Endothelial cell of umbilical vein (primary cell): ENCODE measurements around the gene GID4. TPM values are rescaled to one million over a fixed set of nuclear protein-coding genes. Genes with fewer than 3 reads are reported as not detected.

ENCODE experiments used
- BruUV-seq: library from RNA; stranded (reverse); fragments of 400-500 nt; replicated peaks from 2 replicates; lab custom pipeline; 2021; lab: Mats Ljungman, UMichigan
- CTCF ChIA-PET: fragments of 300-600, 350-600 bp; sonication (Branson Sonifier 250); formaldehyde crosslinking; loops from one replicate; lab custom pipeline; 2021; ENCODE audit warnings: antibody characterized with exemption, inconsistent platforms; lab: Charles Lee
- POLR2A ChIA-PET: fragments of 300-600, 350-600 bp; sonication (Branson Sonifier 250); formaldehyde crosslinking; loops from one replicate; lab custom pipeline; 2021; ENCODE audit warnings: antibody characterized with exemption, inconsistent platforms; lab: Charles Lee
- DNase-seq: peaks from one replicate; pipeline ENCODE4 v3.0.0-alpha.2; 2011; ENCODE audit warnings: low read depth, low spot score
- FAIRE-seq: peaks from 2 replicates; lab custom pipeline; 2011; peaks lifted over from hg19 to GRCh38; lab: Jason Lieb, UNC
- H2AFZ ChIP-seq: 2 replicates; pipeline ENCODE4 v1.6.0; 2012; ENCODE audit warnings: low read depth, low read length, control low read depth, inconsistent platforms
- H3K27ac ChIP-seq: 2 replicates; pipeline ENCODE4 v1.5.1; 2011; ENCODE audit warnings: low read depth, mild to moderate bottlenecking, control low read depth, low read length, moderate library complexity; ENCODE audit not compliant: insufficient read depth
- H3K27me3 ChIP-seq, 2 experiments: 2 replicates each; pipeline versions ENCODE4 v1.6.0 to v1.6.1; 2011; ENCODE audit warnings: low read length in 2 of 2, mixed read lengths in 1 of 2; ENCODE audit not compliant: control insufficient read depth in 2 of 2, insufficient read depth in 2 of 2
- H3K36me3 ChIP-seq, 2 experiments: 2 replicates in 1 of 2; 3 replicates in 1 of 2; pipeline ENCODE4 v1.5.1; 2011; ENCODE audit warnings: low read length in 2 of 2, mild to moderate bottlenecking in 1 of 2, moderate library complexity in 1 of 2; ENCODE audit not compliant: control insufficient read depth in 2 of 2, insufficient read depth in 2 of 2; ENCODE audit errors: extremely low read depth in 1 of 2
- H3K4me1 ChIP-seq: 3 replicates; pipeline ENCODE4 v1.5.1; 2011; ENCODE audit warnings: mild to moderate bottlenecking, low read length; ENCODE audit not compliant: control insufficient read depth, insufficient read depth; ENCODE audit errors: extremely low read depth
- H3K4me2 ChIP-seq: 2 replicates; pipeline ENCODE4 v1.6.1; 2011; ENCODE audit warnings: low read length, control low read depth, mixed read lengths; ENCODE audit not compliant: insufficient read depth
- H3K4me3 ChIP-seq, 3 experiments: fragments of 200-600 bp in 1 of 3; sonication (generic), shearing (Covaris generic) in 1 of 3; replicated peaks in 1 of 3; 2 replicates each; pipeline ENCODE4 v1.5.1; 2011 to 2016; ENCODE audit warnings: control low read depth in 3 of 3, low read length in 3 of 3, mild to moderate bottlenecking in 2 of 3, inconsistent platforms in 1 of 3, low read depth in 1 of 3, moderate library complexity in 1 of 3; ENCODE audit not compliant: insufficient read depth in 1 of 3
- H3K79me2 ChIP-seq: 2 replicates; pipeline ENCODE4 v1.6.0; 2012; ENCODE audit warnings: low read length, inconsistent platforms; ENCODE audit not compliant: control insufficient read depth, insufficient read depth
- H3K9ac ChIP-seq: replicated peaks from 2 replicates; pipeline ENCODE3; 2011; ENCODE audit warnings: low read length, control low read depth; ENCODE audit not compliant: insufficient read depth; ENCODE audit errors: extremely low read depth
- H3K9me1 ChIP-seq: replicated peaks from 3 replicates; pipeline ENCODE4 v1.6.0; 2011; ENCODE audit warnings: mild to moderate bottlenecking, low read length; ENCODE audit not compliant: control insufficient read depth, insufficient read depth; ENCODE audit errors: extremely low read depth
- H3K9me3 ChIP-seq: replicated peaks from 2 replicates; pipeline ENCODE4 v1.5.1; 2012; ENCODE audit warnings: low read length, inconsistent platforms; ENCODE audit not compliant: control insufficient read depth, insufficient read depth
- H4K20me1 ChIP-seq: replicated peaks from 2 replicates; pipeline ENCODE3; 2011; ENCODE audit warnings: mild to moderate bottlenecking, low read length; ENCODE audit not compliant: control insufficient read depth, insufficient read depth; ENCODE audit errors: extremely low read depth
- EZH2 ChIP-seq: IDR thresholded peaks from 2 replicates; pipeline ENCODE4 v1.6.1; 2012; ENCODE audit warnings: borderline replicate concordance, low read depth, mild to moderate bottlenecking, moderate library complexity, low read length, inconsistent platforms; ENCODE audit not compliant: severe bottlenecking
- FOS ChIP-seq: IDR thresholded peaks from 2 replicates; pipeline ENCODE4 v1.6.1; 2011; ENCODE audit warnings: mild to moderate bottlenecking, low read length, moderate library complexity, borderline replicate concordance; ENCODE audit not compliant: insufficient read depth
- GATA2 ChIP-seq: IDR thresholded peaks from 2 replicates; pipeline ENCODE4 v1.7.0; 2011; ENCODE audit warnings: low read depth, mild to moderate bottlenecking, moderate library complexity, mixed read lengths, low read length; ENCODE audit not compliant: insufficient read length, insufficient read depth
- JUN ChIP-seq: IDR thresholded peaks from 2 replicates; pipeline ENCODE4 v1.6.1; 2011; ENCODE audit warnings: borderline replicate concordance, low read depth; ENCODE audit not compliant: insufficient read length, insufficient read depth
- MYC ChIP-seq: IDR thresholded peaks from one replicate; pipeline ENCODE4 v1.6.1; 2011; ENCODE audit warnings: mild to moderate bottlenecking, low read depth, low read length
- POLR2A ChIP-seq: IDR thresholded peaks from 2 replicates; pipeline ENCODE4 v1.6.1; 2012; ENCODE audit warnings: low read depth, mild to moderate bottlenecking, control low read depth, low read length
- dilution Hi-C: fragments of 300-500 bp; cut with MboI; formaldehyde crosslinking; loops from one replicate; pipeline ENCODE4 v1.15.0; 2019; ENCODE audit warnings: low sequenced_read_pairs; ENCODE audit not compliant: extremely low pct_ligation_motif_present
- intact Hi-C: fragments of 100-400 bp; cut with micrococcal nuclease; formaldehyde crosslinking; loops from one replicate; pipeline ENCODE4 v1.10.0; 2022
- polyA plus RNA-seq, 4 experiments: library from polyadenylated mRNA; depleted of rRNA in 3 of 4; stranded (reverse) in 3 of 4; unstranded in 1 of 4; fragments of >200 nt; gene quantifications; 2 replicates each; pipeline versions ENCODE4 v1.2.1 to v1.2.3, GENCODE V29; 2011 to 2012; ENCODE audit warnings: missing spikeins in 1 of 4
- total RNA-seq: library from RNA; stranded (reverse); gene quantifications from 2 replicates; pipeline ENCODE4 v1.2.3, GENCODE V29; 2021
- TF ChIP-seq, protein P1 (sequence below): IDR thresholded peaks from 2 replicates; pipeline ENCODE4 v1.6.1; 2011; ENCODE audit not compliant: insufficient read depth, insufficient read length
- TF ChIP-seq, protein P2 (sequence below), 2 donors: IDR thresholded peaks; 1 replicate in 1 of 2; 2 replicates in 1 of 2; pipeline ENCODE4 v1.5.1; 2011; ENCODE audit warnings: low read length in 2 of 2, mild to moderate bottlenecking in 2 of 2, moderate library complexity in 2 of 2, control low read depth in 1 of 2, inconsistent platforms in 1 of 2, low read depth in 1 of 2; ENCODE audit not compliant: insufficient read depth in 1 of 2; ENCODE audit errors: extremely low read depth in 1 of 2

GID4 gene
- total and polyA plus RNA-seq, 2 donors (not counting 3 experiments of a cell fraction or from before 2014, with no cell fraction given): 6.4 to 11.3 TPM

DNA sequence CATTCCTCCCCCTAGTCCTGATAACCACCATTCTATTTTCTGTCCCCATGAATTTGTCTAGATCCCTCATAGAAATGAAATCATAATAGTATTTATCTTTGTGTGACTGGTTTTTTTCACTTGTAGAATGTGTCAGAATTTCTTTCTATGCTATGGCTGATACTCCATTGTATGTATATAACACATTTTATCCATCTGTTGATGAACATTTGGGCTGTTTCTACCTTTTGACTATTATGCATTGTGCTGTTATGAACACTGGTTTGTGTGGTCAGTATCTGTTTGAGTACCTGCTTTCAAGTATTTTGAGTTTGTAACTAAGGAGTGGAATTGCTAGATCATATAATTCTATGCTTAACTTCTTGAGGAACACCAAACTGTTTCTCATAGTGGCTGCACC, 32.5 kb downstream of the GID4 start:
- Histone ChIP-seq H3K4me2 (no peak overlapping the region), H3K9ac (no peak overlapping the region), H4K20me1 (no peaks in the 10 kb centered on the region), H3K27me3 (peaks cover 4 to 8% of the 10 kb centered on the region in 2 experiments), H3K79me2 (no peaks in the 10 kb centered on the region), H3K9me3 (no peaks in the 10 kb centered on the region), H3K4me3 (no peak overlapping the region), H3K9me1 (no peaks in the 10 kb centered on the region), H3K27ac (no peak overlapping the region), H3K36me3 (no peaks in the 10 kb centered on the region), H2AFZ (no peak overlapping the region), H3K4me1 (no peaks in the 10 kb centered on the region)
- POLR2A ChIA-PET: no interaction called here
- BruUV-seq: no TSS peak
- DNase-seq (no peak), FAIRE-seq (no peak)
- CTCF ChIA-PET: interaction anchor here (1.1 kb wide), 1 partner anchor 38 kb away, joined by 3 read pairs; no protein-coding TSS in a partner anchor
- TF ChIP-seq GATA2 (no peak), JUN (no peak), EZH2 (no peak), MYC (no peak), POLR2A (no peak), FOS (no peak)
- TF ChIP-seq, protein P1, sequence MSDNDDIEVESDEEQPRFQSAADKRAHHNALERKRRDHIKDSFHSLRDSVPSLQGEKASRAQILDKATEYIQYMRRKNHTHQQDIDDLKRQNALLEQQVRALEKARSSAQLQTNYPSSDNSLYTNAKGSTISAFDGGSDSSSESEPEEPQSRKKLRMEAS: no peak
- intact Hi-C loops (no loop called here), dilution Hi-C loops (no loop called here)

GRCh38 chr17:18074566-18075272, 35.5 kb downstream of the GID4 start:
- Histone ChIP-seq H3K4me3 (no peak overlapping the region), H4K20me1 (no peaks in the 10 kb centered on the region), H2AFZ (no peak overlapping the region), H3K4me1 (no peaks in the 10 kb centered on the region), H3K27ac (no peak overlapping the region), H3K36me3 (no peaks in the 10 kb centered on the region), H3K9me3 (no peaks in the 10 kb centered on the region), H3K4me2 (no peak overlapping the region), H3K9me1 (no peaks in the 10 kb centered on the region), H3K27me3 (peaks cover 5 to 15% of the 10 kb centered on the region in 2 experiments), H3K9ac (no peak overlapping the region), H3K79me2 (no peaks in the 10 kb centered on the region)
- ChIA-PET CTCF (no interaction called here), POLR2A (no interaction called here)
- BruUV-seq: no TSS peak
- no peak for TF ChIP-seq EZH2
- TF ChIP-seq, protein P2, sequence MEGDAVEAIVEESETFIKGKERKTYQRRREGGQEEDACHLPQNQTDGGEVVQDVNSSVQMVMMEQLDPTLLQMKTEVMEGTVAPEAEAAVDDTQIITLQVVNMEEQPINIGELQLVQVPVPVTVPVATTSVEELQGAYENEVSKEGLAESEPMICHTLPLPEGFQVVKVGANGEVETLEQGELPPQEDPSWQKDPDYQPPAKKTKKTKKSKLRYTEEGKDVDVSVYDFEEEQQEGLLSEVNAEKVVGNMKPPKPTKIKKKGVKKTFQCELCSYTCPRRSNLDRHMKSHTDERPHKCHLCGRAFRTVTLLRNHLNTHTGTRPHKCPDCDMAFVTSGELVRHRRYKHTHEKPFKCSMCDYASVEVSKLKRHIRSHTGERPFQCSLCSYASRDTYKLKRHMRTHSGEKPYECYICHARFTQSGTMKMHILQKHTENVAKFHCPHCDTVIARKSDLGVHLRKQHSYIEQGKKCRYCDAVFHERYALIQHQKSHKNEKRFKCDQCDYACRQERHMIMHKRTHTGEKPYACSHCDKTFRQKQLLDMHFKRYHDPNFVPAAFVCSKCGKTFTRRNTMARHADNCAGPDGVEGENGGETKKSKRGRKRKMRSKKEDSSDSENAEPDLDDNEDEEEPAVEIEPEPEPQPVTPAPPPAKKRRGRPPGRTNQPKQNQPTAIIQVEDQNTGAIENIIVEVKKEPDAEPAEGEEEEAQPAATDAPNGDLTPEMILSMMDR (IDR thresholded peaks at IDR 0.05; ENCODE audit: extremely low read depth in 1 of 2, insufficient read depth in 1 of 2, low read depth in 1 of 2, low read length in 2 of 2): no peak
- no peak for TF ChIP-seq JUN
- intact Hi-C loops: no loop called here
- dilution Hi-C loops: no loop called here
- DNase-seq (no peak), FAIRE-seq (no peak)
